GM12892 (cell line): ENCODE results near the gene PNLIPRP2. TPM values are rescaled to one million over a fixed set of nuclear protein-coding genes. Genes with fewer than 3 reads are reported as not detected.

Experiments
- DNase-seq: peaks from one replicate; pipeline ENCODE4 v3.0.0; 2011; ENCODE audit not compliant: insufficient read length
- FAIRE-seq: peaks from 2 replicates; lab custom pipeline; 2011; peaks lifted over from hg19 to GRCh38; lab: Jason Lieb, UNC
- POLR2A ChIP-seq: IDR thresholded peaks from 2 replicates; pipeline ENCODE4 v1.6.1; 2011; ENCODE audit warnings: low read depth, low read length, control low read depth
- POLR2AphosphoS5 ChIP-seq: IDR thresholded peaks from 2 replicates; pipeline ENCODE4 v1.6.1; 2011; ENCODE audit warnings: low read depth, low read length, control low read depth
- TAF1 ChIP-seq: IDR thresholded peaks from 2 replicates; pipeline ENCODE4 v1.6.1; 2011; ENCODE audit warnings: low read depth, mild to moderate bottlenecking, control low read depth, low read length, borderline replicate concordance
- polyA plus RNA-seq: library from polyadenylated mRNA; unstranded; fragments of >200 nt; gene quantifications from one replicate; pipeline ENCODE4 v1.2.1, GENCODE V29; 2012; ENCODE audit warnings: missing spikeins, inconsistent platforms; ENCODE audit not compliant: missing spikeins

The PNLIPRP2 gene
- polyA plus RNA-seq, result not detected

- DNase-seq, result no peak
- TF ChIP-seq POLR2AphosphoS5 (no peak), POLR2A (no peak), TAF1 (no peak)
- FAIRE-seq, result no peak
Measured at GRCh38 chr10:116620423-116621400, at the start of gene PNLIPRP2. TSS of gene PNLIPRP2 (plus strand) at chr10:116620953.

- no peak for TF ChIP-seq POLR2AphosphoS5
- TF ChIP-seq TAF1, result no peak
- TF ChIP-seq POLR2A, result no peak
- FAIRE-seq, result no peak
- no peak for DNase-seq
Measured at GRCh38 chr10:116574797-116575196, 46.0 kb upstream of the PNLIPRP2 start.

DNA sequence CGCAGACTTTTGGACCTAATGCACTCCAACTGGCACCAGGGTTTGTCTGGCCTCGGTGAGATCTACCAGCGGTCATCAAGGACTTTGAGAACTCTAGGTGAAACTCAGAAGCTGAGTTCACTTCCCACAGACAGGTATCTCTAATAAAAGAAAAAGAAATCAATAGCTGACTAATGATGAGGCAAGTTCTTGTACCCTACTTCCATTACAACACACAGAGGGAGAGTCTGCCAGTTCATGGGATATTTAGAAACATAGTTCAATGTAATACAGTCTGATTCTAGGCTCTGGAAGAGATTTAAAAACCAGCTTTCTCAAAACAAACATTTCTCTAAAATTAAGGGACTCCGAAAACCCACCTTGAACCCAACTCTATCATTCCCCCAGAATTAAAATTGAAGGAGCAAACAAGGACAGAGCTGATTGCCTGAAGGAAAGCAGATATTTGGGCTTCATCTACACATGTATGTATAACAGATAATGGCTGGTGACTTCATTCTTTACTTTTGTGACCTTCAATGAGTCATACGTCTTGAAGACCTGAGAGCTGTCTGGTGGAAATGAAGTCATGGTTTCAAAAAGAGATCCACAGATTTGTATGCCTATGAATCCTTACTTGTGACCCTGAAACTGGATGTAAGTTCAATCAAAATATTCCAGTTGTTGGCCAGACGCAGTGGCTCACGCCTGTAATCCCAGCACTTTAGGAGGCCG, 32.7 kb upstream of the PNLIPRP2 start:
- TF ChIP-seq POLR2AphosphoS5 (no peak), TAF1 (no peak), POLR2A (no peak)
- FAIRE-seq (no peak), DNase-seq (no peak)

DNA sequence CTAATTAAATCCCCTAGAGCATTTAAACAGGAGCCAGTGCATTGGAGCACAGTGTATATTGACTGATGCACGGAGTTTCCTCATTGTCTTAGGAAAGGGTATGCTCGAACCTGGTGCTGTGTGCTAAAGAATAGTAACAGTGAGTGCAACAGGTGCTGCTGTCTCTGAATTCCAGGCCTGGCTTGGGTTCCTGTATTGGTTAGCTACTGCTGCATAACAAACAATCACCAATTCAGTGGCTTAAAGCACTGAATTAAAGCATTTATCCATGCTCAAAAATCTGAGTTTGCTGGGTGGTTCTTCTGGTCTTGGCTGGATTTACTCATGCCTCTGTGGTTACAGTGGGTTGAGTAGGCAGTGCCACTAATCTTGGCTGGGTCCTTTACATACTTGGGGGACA, 31.8 kb upstream of the PNLIPRP2 start:
- TF ChIP-seq TAF1 (no peak), POLR2AphosphoS5 (no peak), POLR2A (no peak)
- FAIRE-seq (no peak), DNase-seq (no peak)

DNA sequence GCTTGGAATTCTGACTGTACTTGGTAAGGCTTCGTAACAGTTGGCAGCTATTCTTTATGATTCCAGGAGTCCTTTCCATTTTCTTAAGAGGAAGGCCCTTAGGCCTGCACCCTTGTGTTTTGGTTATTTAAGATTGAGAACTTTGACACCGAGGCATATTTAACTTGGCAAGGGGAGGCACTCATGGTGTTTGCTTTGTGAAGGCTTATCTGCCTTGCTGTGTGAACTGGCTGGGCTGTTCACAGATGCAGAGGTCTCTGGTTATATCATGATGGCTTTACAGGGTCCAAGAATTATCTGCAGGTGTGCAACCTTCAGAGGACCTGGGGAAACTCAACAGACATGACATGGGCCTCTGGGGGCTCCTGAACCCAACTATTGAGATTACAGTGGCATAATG, 30.8 kb upstream of the PNLIPRP2 start:
- FAIRE-seq (no peak), DNase-seq (no peak)
- TF ChIP-seq TAF1, result no peak
- no peak for TF ChIP-seq POLR2AphosphoS5
- no peak for TF ChIP-seq POLR2A

DNA sequence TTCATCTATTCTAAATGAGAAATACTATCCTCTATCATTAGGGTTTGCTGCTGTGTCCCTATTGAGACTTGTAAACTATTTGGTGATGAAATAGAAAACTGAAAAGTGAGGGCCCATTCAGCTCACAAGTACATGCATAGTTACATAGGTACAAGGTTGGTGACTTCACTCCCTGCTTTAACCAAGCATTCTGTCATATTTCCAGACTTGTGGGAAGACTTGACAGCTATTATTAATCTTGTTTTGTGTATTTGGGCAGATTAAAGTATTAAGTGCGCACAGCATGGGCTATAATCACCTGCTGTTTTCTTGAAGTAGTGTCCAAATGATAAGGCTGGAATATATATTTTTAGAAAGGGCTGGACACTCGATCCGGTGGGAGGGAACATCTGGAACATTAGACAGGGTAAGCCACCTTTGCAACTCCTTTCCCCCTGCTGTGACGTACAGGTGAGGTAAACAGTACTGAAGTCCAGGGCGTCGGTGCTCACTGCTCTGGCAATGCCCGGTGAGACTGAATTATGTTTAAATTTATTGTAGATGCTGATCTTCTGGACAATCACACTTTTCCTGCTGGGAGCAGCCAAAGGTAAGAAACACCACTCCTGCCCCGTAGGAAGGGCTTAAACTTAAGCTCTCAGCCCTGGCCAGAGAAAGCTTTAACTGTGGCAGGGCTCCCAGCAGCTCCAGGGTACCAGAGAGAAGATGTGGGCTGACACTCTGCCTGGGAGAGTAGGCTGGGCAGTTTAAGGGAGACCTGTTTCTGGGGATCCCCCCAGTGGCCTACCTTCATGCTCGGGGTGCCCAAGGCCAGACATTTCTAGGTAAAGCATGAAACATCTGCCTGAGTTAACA, 29.9 kb upstream of the PNLIPRP2 start, which contains the start of gene PNLIPRP1:
Gene PNLIPRP1, plus strand, starts transcription at position 370 of the 855 bp plus-strand sequence. Its CDS starts 171 bp downstream, at position 541.
- TF ChIP-seq TAF1, result no peak
- TF ChIP-seq POLR2AphosphoS5, result no peak
- no peak for TF ChIP-seq POLR2A
- no peak for DNase-seq
- FAIRE-seq, result no peak

GRCh38 chr10:116593139-116593740, 27.5 kb upstream of the PNLIPRP2 start:
- FAIRE-seq, result no peak
- TF ChIP-seq TAF1, result no peak
- TF ChIP-seq POLR2A, result no peak
- no peak for TF ChIP-seq POLR2AphosphoS5
- no peak for DNase-seq

DNA sequence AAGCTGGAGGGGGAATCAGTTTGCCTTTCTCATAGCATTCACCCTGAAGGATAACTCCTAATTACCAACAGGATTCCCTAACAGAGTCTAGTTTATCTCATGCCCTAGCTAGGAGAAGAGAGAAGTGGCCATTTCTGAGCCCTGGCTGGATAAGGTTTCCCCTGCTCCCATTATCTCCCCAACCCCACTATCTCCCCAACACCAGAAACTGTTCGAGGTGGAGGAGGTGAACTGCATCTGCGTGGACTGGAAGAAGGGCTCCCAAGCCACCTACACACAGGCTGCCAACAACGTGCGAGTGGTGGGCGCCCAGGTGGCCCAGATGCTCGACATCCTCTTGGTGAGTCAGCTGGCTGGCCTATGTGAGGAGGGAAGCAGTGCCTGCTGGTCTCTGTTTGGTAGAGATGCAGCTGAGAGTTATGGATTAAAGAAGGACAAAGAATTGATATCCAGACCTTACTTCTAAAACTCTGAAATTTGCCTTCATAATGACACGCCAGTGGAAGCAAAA, 26.2 kb upstream of the PNLIPRP2 start:
- TF ChIP-seq POLR2AphosphoS5 (no peak), TAF1 (no peak), POLR2A (no peak)
- no peak for DNase-seq
- no peak for FAIRE-seq

- TF ChIP-seq POLR2A (no peak), POLR2AphosphoS5 (no peak), TAF1 (no peak)
- no peak for DNase-seq
- FAIRE-seq, result no peak
Measured at GRCh38 chr10:116596062-116596461, 24.7 kb upstream of the PNLIPRP2 start.

DNA sequence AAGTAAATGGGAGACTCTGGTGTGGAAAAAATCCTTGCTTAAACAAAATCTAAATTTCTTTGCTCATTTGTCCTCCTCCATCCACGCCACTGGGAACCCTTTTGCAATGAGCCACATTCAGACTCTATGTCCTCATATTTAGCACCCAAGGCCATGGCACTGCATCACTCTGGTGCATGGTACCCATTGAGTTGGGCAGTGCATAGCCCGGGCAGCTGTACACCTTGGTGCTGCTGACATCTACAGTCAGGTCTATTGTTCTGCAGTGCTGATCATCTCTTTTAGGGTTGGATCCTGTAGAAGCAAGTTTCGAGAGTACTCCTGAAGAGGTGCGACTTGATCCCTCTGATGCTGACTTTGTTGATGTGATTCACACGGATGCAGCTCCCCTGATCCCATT, 23.2 kb upstream of the PNLIPRP2 start:
- FAIRE-seq (no peak), DNase-seq (no peak)
- TF ChIP-seq POLR2AphosphoS5 (no peak), POLR2A (no peak), TAF1 (no peak)
